Cardiac fibroblast (primary cell): ENCODE measurements around the gene ZNF100.
"Not testable (repeated sequence)": the region's sequence is repeated elsewhere in the genome, so short reads cannot be mapped to it uniquely, and the experiment has no call there.

Experiments
- DNase-seq, 2 donors: peaks; one replicate each; pipeline versions ENCODE4 v3.0.0 to v3.0.0-alpha.2; 2010; ENCODE audit warnings: low read depth in 2 of 2
- H3K4me3 ChIP-seq, 2 donors: replicated peaks in 1 of 2; 1 replicate in 1 of 2; 2 replicates in 1 of 2; pipeline ENCODE4 v1.5.1; 2011; ENCODE audit warnings: low read depth in 2 of 2, low read length in 2 of 2, mild to moderate bottlenecking in 2 of 2, moderate library complexity in 1 of 2
- TF ChIP-seq, protein P1 (sequence below): IDR thresholded peaks from one replicate; pipeline ENCODE4 v1.5.1; 2011; ENCODE audit warnings: low read depth, mild to moderate bottlenecking, low read length, inconsistent platforms

Gene ZNF100

DNA sequence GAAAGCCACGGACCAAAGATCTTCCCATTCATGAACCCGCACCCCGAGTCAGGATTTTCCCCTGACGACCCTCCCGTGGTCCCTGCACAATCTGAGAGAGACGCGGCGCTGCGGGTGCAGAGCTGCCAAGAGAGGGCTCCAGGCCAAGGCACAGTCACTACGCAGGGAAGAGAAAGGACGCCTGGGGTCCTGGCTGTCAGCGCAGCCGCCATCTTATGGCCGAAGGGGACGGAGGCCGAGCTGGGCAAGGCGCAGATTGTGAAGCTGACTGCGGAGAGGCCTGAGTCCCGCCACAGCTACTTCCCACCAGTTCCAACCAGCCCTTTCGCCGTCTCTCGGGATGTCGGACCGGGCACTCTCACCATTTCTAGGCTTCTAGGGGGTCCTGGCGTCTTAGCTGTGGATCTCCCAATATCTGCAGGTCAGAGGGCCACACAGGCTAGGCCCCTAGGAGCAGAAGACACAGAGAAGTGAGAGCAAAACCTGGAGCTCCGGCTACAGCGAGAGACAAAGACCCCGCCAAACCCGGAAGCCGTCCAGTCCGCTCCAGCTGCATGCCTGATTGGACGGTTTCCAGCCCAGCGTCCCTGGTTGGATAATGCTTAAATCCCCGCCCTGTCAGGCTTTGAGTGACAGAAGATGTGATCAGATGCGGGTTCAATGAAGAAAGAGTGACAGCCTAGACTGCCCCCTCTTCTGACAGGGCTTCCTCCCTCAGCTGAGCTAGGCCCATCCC lies at the start of gene ZNF100:
ZNF100 (minus strand) TSS at position 515 of the 736 bp plus-strand sequence; CDS start at position 365, 150 bp downstream.
- H3K4me3 ChIP-seq = peak within 1 kb of the TSS; percentile 83 to 89
- peak; percentile 94 for DNase-seq
- TF ChIP-seq, protein P1, sequence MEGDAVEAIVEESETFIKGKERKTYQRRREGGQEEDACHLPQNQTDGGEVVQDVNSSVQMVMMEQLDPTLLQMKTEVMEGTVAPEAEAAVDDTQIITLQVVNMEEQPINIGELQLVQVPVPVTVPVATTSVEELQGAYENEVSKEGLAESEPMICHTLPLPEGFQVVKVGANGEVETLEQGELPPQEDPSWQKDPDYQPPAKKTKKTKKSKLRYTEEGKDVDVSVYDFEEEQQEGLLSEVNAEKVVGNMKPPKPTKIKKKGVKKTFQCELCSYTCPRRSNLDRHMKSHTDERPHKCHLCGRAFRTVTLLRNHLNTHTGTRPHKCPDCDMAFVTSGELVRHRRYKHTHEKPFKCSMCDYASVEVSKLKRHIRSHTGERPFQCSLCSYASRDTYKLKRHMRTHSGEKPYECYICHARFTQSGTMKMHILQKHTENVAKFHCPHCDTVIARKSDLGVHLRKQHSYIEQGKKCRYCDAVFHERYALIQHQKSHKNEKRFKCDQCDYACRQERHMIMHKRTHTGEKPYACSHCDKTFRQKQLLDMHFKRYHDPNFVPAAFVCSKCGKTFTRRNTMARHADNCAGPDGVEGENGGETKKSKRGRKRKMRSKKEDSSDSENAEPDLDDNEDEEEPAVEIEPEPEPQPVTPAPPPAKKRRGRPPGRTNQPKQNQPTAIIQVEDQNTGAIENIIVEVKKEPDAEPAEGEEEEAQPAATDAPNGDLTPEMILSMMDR = no peak

DNA sequence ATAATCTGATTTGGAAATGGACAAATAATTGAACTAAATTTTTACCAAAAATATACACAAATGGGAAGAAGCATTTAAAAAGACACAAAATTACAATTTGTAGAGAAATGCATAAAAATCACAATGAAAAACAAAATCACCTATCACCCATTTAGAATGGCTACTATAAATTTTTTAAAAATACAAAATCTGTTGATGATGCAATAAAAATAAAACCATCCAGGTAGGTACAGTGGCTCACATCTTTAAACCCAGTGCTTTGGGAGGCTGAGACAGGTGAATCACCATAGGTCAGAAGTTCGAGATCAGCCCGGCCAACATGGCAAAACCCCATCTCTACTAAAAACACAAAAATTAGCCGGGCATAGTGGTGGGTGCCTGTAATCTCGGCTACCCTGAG lies 45.1 kb upstream of the ZNF100 start:
- TF ChIP-seq, protein P1 = no peak
- H3K4me3 ChIP-seq = no peak overlapping the region
- DNase-seq = no peak

DNA sequence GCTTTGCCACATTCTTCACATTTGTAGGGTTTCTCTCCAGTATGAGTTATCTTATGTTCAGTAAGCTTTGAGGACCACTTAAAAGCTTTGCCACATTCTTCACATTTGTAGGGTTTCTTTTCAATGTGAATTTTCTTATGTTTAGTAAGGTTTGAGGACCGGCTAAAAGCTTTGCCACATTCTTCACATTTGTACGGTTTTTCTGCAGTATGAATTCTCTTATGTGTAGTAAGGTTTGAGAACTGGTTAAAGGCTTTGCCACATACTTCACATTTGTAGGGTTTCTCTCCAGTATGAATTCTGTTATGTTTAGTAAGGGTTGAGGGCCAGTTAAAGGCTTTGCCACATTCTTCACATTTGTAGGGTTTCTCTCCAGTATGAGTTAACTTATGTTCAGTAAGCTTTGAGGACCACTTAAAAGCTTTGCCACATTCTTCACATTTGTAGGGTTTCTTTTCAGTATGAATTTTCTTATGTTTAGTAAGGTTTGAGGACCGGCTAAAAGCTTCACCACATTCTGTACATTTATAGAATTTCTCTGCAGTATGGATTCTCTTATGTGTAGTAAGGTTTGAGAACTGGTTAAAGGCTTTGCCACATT lies 41.1 kb upstream of the ZNF100 start:
- H3K4me3 ChIP-seq, DNase-seq: not testable (repeated sequence)

DNA sequence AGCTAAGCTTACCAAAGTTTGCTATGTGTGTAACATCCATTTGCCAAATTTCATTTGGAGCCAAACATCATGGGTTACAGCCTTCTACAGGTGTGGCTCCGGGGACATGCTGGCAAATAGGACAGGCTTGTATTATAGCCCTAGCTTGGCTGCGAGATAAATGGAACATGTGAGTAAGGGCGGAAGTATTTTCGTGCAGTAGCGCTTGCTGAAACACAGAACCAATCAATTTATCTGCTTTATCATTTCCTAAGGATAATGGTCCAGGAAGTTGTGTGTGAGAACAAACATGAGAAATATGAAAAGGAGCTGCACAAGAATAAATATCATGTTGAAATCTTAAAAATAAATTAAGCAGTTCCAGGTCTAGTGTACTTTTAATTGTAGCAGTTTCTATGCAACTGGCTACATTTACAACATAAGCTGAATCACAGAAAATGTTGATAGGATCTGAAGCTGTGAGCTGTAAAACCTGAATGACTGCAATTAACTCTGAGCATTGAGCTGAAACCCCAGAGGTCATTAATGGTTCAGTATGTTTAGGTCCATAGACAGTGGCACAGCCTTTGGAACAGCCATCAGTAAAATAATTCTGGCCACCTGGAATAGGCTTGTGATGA lies 22.2 kb upstream of the ZNF100 start:
- DNase-seq = no peak
- TF ChIP-seq, protein P1 = no peak
- no peak overlapping the region for H3K4me3 ChIP-seq

DNA sequence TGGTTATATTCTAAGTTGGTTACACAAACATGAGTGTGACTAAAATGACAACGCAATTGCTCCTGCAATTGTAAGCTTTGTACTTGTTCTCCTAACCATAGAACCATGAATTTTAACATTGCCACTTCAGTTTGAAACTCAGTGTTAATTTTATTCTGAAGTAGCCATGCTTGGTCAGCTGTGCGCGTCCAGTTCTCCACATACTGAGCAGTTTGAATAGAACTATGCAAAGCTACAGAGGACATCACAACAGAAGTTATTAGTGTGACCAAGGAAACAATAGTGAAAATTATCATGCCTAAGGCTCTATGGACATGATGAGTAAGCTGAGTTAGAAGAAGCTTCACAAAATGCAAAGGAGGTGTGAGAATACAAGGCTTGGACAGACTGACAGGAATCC lies 19.6 kb upstream of the ZNF100 start:
- TF ChIP-seq, protein P1 = no peak

DNA sequence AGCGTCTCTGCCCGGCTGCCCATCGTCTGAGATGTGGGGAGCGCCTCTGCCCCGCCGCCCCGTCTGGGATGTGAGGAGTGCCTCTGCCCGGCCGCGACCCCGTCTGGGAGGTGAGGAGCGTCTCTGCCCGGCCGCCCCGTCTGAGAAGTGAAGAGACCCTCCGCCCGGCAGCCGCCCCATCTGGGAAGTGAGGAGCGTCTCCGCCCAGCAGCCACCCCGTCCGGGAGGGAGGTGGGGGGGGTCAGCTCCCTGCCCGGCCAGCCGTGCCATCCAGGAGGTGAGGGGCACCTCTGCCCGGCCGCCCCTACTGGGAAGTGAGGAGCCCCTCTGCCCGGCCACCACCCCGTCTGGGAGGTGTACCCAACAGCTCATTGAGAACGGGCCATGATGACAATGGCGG lies 8.4 kb upstream of the ZNF100 start:
- H3K4me3 ChIP-seq, DNase-seq: not testable (repeated sequence)

More for the DNA sequence above, 19.6 kb upstream of the ZNF100 start:
- no peak overlapping the region for H3K4me3 ChIP-seq
- no peak for DNase-seq

DNA sequence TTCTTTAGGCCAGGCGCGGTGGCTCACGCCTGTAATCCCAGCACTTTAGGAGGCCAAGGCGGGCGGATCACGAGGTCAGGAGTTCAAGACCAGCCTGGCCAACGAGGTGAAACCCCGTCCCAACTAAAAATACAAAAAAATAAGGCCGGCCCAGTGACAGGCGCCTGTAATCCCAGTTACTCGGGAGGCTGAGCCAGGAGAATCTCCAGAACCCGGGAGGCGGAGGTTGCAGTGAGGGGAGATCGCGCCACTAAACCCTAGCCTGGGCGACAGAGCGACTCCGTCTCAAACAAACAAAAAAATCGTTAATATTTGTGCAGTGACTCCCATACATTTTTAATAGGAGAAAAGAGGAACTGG lies 694 bp downstream of the ZNF100 start:
- peak in 1 of 2 donors; percentile 1 for DNase-seq
- H3K4me3 ChIP-seq = peak overlapping the region; percentile 83 to 89

DNA sequence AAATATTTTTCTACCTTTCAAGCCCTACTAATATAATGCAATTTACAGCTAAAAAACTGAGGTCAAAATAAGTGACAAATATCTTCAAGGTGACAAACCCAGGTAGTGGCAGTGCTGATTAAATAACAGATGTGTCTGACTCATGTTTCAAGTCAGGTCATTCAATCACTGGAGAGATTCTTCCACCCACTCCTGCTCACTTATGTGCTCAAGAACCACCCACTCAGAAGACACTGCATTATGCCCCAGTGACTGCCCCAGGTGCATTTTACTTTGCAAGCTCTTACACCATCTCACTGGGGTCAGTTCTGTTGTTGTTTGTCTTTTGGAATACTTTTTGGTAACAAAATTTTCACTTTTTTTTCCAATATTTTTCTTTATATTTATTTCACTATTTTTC lies 2.2 kb downstream of the ZNF100 start:
- no peak for DNase-seq
- TF ChIP-seq, protein P1 = no peak
- no peak overlapping the region for H3K4me3 ChIP-seq

DNA sequence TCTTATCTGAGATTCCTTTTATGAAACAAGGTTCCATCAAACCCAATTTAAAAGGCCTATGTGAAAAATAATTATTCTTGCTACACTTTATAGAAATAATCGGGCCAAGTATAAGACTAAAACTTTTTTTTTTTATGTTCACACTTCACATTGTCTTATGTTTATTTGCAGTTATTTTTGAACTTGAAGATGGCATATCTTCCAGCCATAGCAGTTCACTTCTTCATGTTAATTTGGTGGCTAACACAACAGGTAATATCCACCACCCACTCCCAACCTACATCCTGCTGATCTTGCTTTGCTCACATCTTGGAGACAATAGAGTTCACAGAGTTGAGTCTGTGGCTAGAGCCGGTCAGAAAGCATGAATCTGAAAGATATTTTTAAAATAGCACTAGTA lies 5.8 kb downstream of the ZNF100 start:
- H3K4me3 ChIP-seq, DNase-seq: not testable (repeated sequence)
